HUES48 (cell line): ENCODE results near the gene ALDH1A1.

Experiments used
- H3K27ac ChIP-seq: one replicate; pipeline ENCODE4 v1.7.0; 2013; ENCODE audit warnings: low read depth, low read length, inconsistent platforms
- H3K27me3 ChIP-seq: 2 replicates; pipeline ENCODE4 v1.6.1; 2013; ENCODE audit warnings: mild to moderate bottlenecking, low read length; ENCODE audit not compliant: control insufficient read depth, insufficient read depth
- H3K36me3 ChIP-seq: 2 replicates; pipeline ENCODE4 v1.6.1; 2013; ENCODE audit warnings: low read length; ENCODE audit not compliant: control insufficient read depth, insufficient read depth
- H3K4me1 ChIP-seq: 2 replicates; pipeline ENCODE4 v1.6.1; 2013; ENCODE audit warnings: mild to moderate bottlenecking, low read length; ENCODE audit not compliant: control insufficient read depth, insufficient read depth
- H3K4me3 ChIP-seq: 2 replicates; pipeline ENCODE4 v1.5.1; 2013; ENCODE audit warnings: mild to moderate bottlenecking, low read depth, low read length
- H3K9ac ChIP-seq: 2 replicates; pipeline ENCODE4 v1.6.1; 2013; ENCODE audit warnings: mild to moderate bottlenecking, low read depth, low read length, moderate library complexity
- H3K9me3 ChIP-seq: 2 replicates; pipeline ENCODE4 v1.6.1; 2013; ENCODE audit warnings: low read length; ENCODE audit not compliant: control insufficient read depth, insufficient read depth

Gene ALDH1A1

GRCh38 chr9:72985746-72986145 lies 32.9 kb upstream of the ALDH1A1 start:
- H3K27me3 ChIP-seq: no peaks in the 10 kb centered on the region
- no peaks in the 10 kb centered on the region for H3K4me1 ChIP-seq
- no peaks in the 10 kb centered on the region for H3K9me3 ChIP-seq
- H3K36me3 ChIP-seq: no peaks in the 10 kb centered on the region
- H3K4me3 ChIP-seq: no peak overlapping the region
- H3K9ac ChIP-seq: no peak overlapping the region
- no peak overlapping the region for H3K27ac ChIP-seq

GRCh38 chr9:72984991-72985390 lies 32.1 kb upstream of the ALDH1A1 start:
- H3K9ac ChIP-seq: no peak overlapping the region
- H3K27ac ChIP-seq: no peak overlapping the region

DNA sequence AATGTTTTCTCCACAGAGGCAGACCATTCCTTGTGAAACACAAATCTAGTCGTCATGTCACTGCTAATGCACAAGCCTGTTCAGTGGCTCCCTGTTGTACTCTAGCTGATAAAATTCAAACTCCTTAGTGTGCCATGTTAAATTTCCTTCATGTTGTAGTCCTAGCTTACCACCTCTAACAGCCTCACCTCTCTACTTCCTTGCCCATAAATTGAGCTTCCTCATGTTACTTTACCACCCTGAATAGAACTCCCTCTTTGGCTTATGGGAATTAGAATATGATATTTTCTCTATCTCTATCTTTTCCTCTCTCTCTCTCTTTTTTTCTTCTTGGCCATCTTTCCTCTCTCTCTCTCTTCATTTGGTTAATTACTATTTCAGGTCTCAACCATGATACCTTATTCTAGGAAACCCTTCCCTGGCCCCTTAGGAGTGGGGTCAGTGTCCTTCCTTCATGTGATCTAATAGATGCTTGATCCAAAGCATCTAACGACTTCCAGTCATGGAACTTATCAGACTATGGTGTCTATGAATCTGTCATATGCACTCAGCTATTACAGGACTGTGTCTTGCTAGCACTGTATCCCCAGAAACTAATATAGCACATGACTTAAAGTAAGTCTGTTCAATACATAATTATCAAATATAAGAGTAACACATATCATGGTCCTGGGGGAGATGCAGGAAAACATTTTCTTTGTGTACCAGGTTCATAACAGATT lies 31.5 kb upstream of the ALDH1A1 start:
- Histone ChIP-seq H3K27ac (no peak overlapping the region), H3K4me1 (0 out of 2 replicates have a peak, but pooled peaks cover 2% of the 10 kb centered on the region), H3K9me3 (no peaks in the 10 kb centered on the region), H3K36me3 (no peaks in the 10 kb centered on the region), H3K27me3 (no peaks in the 10 kb centered on the region), H3K4me3 (no peak overlapping the region), H3K9ac (no peak overlapping the region)

More at GRCh38 chr9:72984991-72985390, 32.1 kb upstream of the ALDH1A1 start:
- Histone ChIP-seq H3K36me3 (no peaks in the 10 kb centered on the region), H3K4me1 (no peaks in the 10 kb centered on the region), H3K27me3 (no peaks in the 10 kb centered on the region), H3K4me3 (no peak overlapping the region), H3K9me3 (no peaks in the 10 kb centered on the region)

GRCh38 chr9:72983512-72984225 lies 30.8 kb upstream of the ALDH1A1 start:
- Histone ChIP-seq H3K9me3 (no peaks in the 10 kb centered on the region), H3K9ac (no peak overlapping the region), H3K36me3 (no peaks in the 10 kb centered on the region), H3K27me3 (no peaks in the 10 kb centered on the region), H3K27ac (peak overlapping the region; percentile 66), H3K4me3 (no peak overlapping the region), H3K4me1 (0 out of 2 replicates have a peak, but pooled peaks cover 6% of the 10 kb centered on the region)

DNA sequence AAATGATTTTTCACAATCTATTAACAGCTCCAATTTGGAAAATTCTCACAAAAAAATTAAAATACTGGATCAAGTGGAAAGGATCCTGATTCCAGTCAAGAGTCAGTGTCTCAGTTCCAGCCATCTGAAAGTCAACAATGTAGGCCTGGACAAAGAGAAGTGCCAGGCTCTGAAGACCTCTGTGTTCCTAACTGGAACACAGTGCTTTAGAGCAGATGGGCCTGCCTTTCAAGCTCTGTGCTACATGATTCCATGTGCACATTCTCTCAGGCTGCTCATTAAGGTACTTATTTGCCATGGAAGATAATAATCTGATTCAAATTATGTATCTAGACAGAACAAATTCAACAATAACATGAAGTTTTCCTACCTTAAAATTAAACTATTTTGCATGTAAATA lies 30.2 kb upstream of the ALDH1A1 start:
- no peaks in the 10 kb centered on the region for H3K27me3 ChIP-seq

GRCh38 chr9:72982146-72982799 lies 29.4 kb upstream of the ALDH1A1 start:
- H3K4me1 ChIP-seq: 0 out of 2 replicates have a peak, but pooled peaks cover 6% of the 10 kb centered on the region
- no peak overlapping the region for H3K4me3 ChIP-seq
- H3K27ac ChIP-seq: peak overlapping the region; percentile 50

More for the DNA sequence above, 30.2 kb upstream of the ALDH1A1 start:
- Histone ChIP-seq H3K4me1 (0 out of 2 replicates have a peak, but pooled peaks cover 6% of the 10 kb centered on the region), H3K9me3 (no peaks in the 10 kb centered on the region), H3K9ac (no peak overlapping the region), H3K36me3 (no peaks in the 10 kb centered on the region), H3K27ac (peak overlapping the region; percentile 50), H3K4me3 (no peak overlapping the region)

DNA sequence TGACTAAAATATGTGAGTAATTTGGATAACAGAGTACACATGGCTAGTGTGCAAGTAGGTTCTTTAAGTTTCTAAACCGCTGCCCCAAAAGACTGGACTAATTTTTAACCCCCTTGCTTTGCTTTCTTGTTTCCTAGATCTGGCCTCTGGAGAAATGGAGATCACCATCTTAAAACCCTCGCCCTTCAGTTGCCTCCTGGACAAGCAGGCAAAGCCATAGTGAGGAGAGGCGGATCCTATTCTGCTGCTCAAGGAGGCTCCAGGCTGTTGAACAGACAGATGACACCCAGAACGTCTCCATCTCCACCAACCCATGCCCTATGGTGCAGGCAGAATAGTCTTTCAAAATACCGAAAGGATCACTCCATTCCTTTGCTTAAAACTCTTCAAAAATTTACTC lies 28.6 kb upstream of the ALDH1A1 start:
- Histone ChIP-seq H3K9ac (no peak overlapping the region), H3K4me1 (0 out of 2 replicates have a peak, but pooled peaks cover 6% of the 10 kb centered on the region), H3K36me3 (no peaks in the 10 kb centered on the region), H3K4me3 (no peak overlapping the region), H3K27ac (no peak overlapping the region), H3K27me3 (no peaks in the 10 kb centered on the region), H3K9me3 (no peaks in the 10 kb centered on the region)

More at GRCh38 chr9:72982146-72982799, 29.4 kb upstream of the ALDH1A1 start:
- Histone ChIP-seq H3K36me3 (no peaks in the 10 kb centered on the region), H3K9me3 (no peaks in the 10 kb centered on the region), H3K9ac (no peak overlapping the region), H3K27me3 (no peaks in the 10 kb centered on the region)

- Histone ChIP-seq H3K27ac (no peak overlapping the region), H3K4me3 (no peak overlapping the region), H3K36me3 (no peaks in the 10 kb centered on the region), H3K4me1 (0 out of 2 replicates have a peak, but pooled peaks cover 6% of the 10 kb centered on the region), H3K9me3 (no peaks in the 10 kb centered on the region), H3K27me3 (no peaks in the 10 kb centered on the region), H3K9ac (no peak overlapping the region)
Observed at GRCh38 chr9:72980600-72981265, 27.9 kb upstream of the ALDH1A1 start.

DNA sequence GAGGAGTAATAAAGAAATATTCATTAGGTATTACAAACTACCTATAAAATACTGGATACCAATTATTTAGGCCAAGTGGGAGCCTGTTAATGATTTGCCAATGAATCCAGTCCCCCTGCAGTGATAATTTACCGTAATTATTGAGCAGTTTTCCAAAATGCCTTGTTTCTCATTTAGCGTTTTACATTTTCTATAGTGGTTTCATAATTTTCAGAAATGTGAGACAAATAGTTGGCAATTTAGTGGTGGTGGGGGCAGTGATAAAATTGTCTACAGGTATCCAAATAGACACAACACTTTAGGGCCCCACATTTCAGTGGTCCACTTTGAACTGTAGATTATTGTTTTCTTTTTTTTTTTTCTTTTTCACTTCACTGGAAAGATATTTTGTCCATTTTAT lies 27.3 kb upstream of the ALDH1A1 start:
- no peaks in the 10 kb centered on the region for H3K9me3 ChIP-seq

DNA sequence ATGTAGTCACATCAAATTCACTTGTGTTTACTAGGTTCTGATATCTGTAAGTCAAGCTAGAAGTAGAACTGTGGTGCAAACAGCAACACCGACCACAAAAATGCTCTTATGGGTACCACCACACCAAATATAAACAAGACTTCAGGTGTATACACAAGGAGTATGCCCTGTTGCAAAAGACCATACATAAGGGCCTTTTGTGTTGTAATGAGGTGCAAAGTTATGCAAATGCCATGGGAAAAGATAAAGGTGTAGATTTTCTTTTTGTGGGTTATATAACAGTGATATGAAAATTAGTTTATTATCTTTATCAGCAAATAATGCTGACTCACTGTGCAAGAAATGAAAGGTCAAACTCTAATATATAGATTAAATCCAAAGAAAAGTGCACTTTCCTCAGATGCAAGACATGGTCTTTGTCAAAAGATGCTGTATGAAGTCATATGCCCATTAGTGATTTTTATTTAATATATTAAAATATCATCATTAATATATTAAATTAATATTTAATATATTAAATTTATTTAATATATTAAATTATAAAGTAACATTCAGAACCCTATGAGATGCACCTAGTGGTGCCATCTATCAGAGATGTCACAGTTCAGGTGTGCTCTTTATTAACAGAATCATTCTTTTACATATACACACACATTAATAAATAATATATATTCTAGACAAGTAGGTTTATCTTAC lies 26.7 kb upstream of the ALDH1A1 start:
- Histone ChIP-seq H3K4me3 (no peak overlapping the region), H3K27me3 (no peaks in the 10 kb centered on the region), H3K27ac (no peak overlapping the region), H3K4me1 (0 out of 2 replicates have a peak, but pooled peaks cover 6% of the 10 kb centered on the region), H3K36me3 (no peaks in the 10 kb centered on the region), H3K9me3 (no peaks in the 10 kb centered on the region), H3K9ac (no peak overlapping the region)

More for the DNA sequence above, 27.3 kb upstream of the ALDH1A1 start:
- Histone ChIP-seq H3K4me3 (no peak overlapping the region), H3K4me1 (0 out of 2 replicates have a peak, but pooled peaks cover 6% of the 10 kb centered on the region), H3K36me3 (no peaks in the 10 kb centered on the region), H3K9ac (no peak overlapping the region), H3K27ac (no peak overlapping the region), H3K27me3 (no peaks in the 10 kb centered on the region)
